Middle frontal gyrus (tissue), 1 donor: ENCODE data around the gene NDUFA13.

ENCODE experiments used
- DNase-seq: peaks from one replicate; pipeline ENCODE4 v3.0.0-alpha.2; 2015; ENCODE audit warnings: low spot score; ENCODE audit errors: extremely low spot score

NDUFA13 gene

DNA sequence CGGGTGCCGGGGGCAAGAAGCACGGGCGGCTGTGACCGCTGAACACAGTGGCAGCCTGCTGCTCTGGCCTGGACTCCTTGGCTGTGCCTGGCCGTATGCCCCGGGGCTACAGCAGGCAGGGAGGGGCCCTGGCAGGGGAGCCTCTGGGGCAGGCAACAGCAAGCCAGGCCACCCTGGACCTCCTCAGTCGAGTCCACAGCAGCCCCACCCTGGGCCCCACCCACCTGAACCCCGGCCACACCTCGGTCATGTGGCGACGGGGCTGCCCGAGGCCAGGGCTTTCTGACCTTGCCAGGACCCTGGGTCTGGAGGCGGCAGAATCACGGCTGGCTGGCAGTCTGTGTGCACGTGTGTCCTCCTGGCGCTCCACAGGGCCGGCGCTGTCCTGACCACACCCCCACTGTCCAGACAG is 30.7 kb downstream of the NDUFA13 start:
- no peak for DNase-seq

DNA sequence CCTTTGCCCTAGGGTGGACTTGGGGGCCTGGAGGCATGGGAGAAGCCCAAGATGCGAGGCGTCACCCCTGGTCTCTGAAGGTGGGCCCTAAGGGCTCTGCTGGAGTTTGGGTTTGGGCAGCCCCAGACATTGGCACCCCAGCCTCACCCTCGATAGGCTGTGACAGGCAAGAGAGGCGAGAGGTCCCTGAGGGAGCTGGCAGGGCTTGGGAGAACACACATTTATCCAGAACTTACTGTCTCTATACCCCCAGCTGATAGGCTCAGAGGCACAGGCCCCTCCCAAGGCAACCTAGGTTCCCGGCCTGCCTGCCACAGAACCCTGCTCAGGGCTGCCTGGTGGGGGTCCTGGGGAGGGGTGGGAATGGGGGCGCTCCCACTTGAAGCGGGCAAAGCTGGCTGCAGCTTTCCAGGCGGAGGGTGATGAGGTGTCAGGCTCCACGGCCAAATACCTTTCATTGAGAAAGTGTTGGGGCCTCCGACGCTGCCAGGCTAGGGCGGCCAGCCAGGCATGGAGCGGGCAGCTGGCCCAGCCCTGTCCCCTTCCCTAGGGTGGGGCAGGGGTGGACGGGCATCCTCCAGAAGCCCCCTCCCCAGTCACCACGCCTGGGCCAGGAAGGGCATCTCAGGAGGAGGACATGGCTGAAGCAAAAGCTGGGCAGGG is 31.8 kb downstream of the NDUFA13 start:
- no peak for DNase-seq

GRCh38 chr19:19548915-19549759 is 33.1 kb downstream of the NDUFA13 start:
- DNase-seq: no peak

DNA sequence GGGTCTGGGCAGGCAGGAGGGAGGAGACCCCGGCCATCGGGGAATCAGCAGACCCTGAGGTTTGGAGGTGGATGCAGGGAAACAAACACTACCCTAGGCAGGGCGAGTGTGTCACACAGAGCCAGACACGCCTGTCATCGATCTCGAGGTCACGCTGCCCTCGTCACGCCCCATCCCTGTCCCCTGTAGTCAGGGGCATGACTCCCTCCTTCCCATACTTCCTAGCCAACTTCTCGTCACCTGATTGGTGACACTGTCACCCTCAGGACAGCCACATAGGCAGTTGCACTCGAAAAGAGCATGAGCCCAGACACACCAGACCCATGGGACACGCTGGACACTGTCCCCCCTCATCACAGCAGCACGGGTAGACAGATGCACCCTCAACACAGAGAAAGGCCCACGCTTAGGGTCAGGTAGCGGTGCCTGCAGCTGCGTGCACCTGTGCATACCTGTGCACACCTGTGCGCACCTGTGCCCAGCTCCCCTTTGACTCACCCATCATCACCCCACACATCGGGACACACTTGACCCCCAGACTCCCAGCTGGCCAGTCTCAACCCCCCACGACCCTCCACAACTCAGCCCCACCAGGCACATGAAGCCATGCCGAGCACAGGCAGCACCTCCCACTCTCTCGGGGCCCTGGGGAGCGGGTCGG is 33.9 kb downstream of the NDUFA13 start:
- DNase-seq: no peak

DNA sequence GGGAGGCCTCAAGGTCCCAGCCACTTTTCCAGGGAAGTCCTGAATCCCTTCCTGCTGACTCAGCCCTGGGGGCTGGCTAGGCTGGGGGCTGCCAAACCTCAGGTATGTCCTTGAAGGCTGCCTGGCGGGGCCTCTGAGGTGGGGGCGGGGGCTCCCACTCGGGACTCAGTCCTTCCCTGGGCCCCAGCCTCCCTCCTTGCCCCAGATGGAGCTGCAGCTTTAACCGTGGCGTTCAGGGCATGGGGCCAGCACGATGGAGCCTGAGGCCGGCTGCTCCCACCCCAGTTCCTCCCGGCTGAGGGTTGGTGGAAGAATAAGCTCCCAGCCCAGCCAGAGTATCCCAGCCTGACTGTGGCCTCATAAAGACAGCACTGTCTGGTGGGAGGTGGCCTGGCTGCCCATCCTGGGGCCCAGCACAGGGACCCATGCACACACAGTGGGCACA is 34.5 kb downstream of the NDUFA13 start:
- no peak for DNase-seq

- no peak for DNase-seq
Observed at GRCh38 chr19:19550972-19551852, 35.2 kb downstream of the NDUFA13 start.

DNA sequence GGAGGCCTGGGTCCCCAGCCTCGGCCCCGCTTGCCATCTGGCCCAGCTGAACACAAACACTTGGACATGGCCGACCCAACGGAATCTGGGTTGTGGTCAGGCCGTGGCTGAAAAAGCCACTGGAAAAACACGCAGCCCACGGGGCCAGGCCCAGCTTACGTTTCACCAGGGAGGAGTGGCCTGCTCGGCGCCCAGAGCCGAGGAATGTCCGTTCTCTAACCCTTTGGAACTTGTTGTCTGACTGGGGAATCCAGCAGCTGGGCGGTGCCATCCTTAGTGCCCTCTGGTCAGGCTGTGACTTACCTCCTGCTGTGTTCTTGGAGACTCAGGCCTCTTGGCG is 35.8 kb downstream of the NDUFA13 start:
- no peak for DNase-seq

DNA sequence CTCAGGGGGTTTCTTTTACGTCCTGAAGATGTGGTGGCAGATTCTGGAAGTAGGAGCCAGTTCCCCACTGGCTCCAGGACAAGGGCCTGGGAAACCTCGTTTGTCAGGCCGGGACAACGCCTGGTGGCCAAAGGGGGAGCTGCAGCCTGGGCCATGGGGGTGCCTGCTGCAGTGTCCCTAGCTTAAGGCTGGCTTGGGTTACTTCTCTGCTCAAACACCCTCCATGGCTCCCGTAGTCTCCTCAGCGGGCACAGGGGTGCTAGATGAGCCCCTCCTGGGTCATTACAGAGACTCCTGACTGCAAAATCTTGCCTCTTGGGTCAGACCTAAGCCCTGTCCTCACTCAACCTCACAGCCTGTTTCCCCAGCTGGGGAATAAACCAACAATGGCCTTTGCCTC is 36.8 kb downstream of the NDUFA13 start:
- no peak for DNase-seq

GRCh38 chr19:19553670-19554069 is 37.6 kb downstream of the NDUFA13 start:
- no peak for DNase-seq

DNA sequence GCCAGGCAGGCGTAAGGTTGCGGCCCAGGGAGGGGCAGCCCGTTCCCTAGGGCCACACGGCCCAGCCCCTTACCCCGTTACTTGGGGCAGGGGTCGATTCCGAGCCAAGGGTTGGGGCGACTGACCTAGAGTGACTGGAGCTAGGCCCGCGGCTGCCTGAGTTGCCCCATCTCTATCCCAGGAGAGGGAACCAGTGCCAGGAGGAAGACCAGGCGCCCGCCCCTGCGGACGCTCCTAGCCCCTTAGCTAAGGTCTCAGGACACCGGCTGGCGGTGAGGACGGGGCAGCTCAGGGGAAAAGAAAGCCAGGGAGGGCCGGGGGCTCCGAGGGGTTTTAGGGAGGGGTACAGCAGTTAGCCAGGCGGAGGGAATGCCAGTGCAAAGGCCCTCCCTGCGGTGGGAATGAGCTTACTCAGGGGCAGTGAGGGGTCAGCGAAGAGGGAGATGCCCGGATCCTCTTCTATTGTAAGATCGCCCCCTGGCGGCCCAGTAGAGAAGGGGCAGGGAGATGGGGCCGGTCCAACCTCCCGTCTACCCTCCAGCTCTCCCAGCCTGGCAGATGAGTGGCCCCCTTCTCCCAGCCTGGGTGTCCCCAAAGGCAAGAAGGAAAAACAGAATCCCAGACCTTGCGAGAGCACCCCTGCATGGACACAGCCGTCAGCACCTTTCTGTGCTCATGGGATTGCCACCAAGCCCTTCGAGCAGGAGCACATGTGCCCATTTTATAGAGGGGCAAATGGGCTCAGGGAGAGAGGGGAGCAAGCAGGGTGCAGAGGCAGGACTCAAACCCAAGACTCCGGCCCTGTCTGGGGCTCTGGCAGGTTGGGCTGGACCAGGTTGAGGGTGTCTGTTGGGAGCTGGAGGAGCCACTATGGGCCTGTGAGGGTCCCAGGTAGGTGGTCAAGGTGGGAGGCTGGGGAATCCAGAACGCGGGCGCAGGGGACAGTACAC is 38.3 kb downstream of the NDUFA13 start:
- no peak for DNase-seq

DNA sequence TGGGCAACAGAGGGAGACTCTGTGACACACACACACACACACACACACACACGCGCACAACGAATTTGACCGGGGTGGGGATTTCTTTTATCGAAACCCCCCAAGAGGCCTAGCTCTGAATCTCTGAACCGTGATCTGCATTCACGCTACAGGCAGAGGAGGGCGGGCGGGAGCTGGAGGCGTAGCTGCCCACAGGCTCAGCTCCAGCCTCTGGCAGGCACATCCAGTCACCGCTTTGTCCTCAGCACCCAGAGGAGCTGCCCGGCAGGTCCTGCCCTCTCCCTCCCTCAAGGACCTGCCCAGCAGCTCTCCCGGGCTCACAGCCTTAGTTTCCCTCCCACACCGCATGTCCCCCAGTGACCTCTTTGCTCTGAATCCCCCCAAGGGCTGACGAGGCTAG is 42.0 kb downstream of the NDUFA13 start:
- no peak for DNase-seq

- DNase-seq: no peak
Observed at GRCh38 chr19:19558636-19559035, 42.6 kb downstream of the NDUFA13 start.

DNA sequence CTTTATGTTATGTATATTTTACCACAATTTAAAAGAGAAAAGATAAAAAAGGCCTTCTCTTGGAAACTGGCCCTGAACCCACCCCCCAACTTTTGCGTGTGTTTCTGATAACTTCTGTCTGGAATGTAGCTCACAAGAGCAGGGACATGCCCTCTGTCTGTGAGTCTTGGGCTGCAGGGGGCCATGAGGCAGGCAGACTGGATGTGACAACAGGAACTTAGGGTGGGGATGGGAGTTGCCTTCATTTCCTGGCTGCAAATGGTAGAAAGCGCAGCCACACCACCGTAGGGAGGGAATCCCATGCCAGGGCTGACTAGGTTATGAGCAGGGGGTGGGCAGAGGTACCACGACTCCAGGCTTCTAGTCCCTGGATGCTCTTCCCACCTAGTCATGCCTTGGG is 43.9 kb downstream of the NDUFA13 start:
- no peak for DNase-seq

- DNase-seq: no peak
Observed at GRCh38 chr19:19561946-19562664, 46.1 kb downstream of the NDUFA13 start.

DNA sequence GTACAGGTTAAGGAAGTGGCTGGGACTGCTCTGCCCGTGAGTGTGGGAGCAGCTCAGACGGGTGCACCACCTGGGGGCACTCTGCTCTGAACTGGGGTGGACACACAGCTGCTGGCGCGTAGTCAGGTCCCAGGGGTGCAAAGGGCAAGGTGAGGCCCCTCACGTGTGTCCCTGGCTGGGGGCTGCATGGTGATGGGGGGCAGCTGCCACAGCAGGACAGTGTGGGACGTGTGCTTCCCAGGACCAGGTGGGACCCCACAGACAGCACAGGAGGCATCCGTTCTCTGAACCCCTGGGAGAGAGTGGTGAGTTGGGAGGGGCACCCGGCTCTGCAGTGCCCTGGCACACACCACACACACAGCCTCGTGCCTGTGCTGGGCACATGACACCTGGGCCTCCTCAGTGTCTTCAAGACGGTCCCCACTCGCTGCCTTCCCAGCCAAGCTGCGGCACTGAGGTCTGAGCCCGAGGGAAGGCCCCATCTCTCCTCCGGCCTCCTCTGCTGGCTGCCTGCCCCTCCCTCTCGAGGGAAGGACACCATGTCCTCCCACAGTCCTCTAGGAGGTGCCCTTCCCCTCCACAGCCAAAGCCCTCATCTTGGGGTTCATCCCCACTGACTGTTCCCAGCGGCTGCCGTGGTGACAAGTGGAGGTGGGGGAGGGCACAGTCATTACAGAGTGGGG is 46.8 kb downstream of the NDUFA13 start:
- no peak for DNase-seq

DNA sequence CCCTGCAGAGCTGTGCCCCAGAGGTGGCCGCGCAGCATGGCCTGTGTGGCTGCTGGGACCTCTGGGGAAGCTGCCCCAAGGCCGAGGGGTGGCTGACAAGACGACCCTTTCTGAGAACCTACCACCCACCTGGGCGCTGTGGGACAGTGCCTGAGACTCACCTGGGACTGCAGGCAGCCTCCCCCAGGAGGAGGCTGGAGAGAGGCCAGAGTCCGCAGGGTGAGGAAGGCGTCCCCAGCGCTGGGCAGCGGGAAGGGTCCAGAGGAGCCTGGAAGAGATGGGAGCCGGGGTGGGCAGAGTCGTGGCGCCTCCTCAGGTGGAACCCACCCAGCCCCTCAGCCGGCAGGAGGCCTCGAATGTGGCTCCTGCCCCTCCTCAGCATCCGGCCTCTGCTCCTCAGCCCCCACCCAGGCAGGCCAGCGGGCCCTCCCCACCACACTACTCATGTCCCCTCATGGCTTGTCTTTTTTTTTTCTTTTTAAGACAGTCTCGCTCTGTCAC is 47.4 kb downstream of the NDUFA13 start:
- DNase-seq: no peak

DNA sequence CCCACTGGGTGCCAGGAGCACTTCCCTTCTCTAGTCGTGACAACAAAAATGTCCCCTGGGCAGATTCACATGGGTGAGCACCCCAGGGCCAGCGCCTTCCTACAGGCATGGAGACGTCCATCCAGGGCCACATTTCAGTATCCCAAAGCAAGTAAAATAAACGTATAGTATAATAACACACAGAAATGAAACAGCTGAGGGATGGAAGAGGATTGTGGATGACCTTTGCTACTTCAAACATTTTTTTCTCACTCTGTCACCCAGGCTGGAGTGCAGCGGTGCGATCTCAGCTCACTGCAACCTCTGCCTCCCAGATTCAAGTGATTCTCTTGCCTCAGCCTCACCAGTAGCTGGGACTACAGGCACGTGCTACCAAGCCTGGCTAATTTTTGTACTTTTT is 50.3 kb downstream of the NDUFA13 start:
- no peak for DNase-seq

GRCh38 chr19:19567391-19567790 is 51.4 kb downstream of the NDUFA13 start:
- DNase-seq: no peak
